ENCODE measurements around the gene PLAU.

- TF ChIP-seq YY1 (IDR thresholded peaks at IDR 0.05; ENCODE audit: insufficient read depth, insufficient read length) (no peak), ZNF274 (IDR thresholded peaks at IDR 0.05; ENCODE audit: low read depth, low read length) (no peak)
Measured at GRCh38 chr10:73891540-73891939, 19.4 kb upstream of the PLAU start.

Data from NT2/D1 (cell line).